Lung (tissue), 12 donors: Measurements from ENCODE around the gene PTGES2. TPM values are rescaled to one million over a fixed set of nuclear protein-coding genes. Genes with fewer than 3 reads are reported as not detected.

Experiments used
- ATAC-seq: fragments of 200-7000 bp; cut with Tn5 transposase; one replicate; pipeline ENCODE4 v1.9.1; 2020; ENCODE audit warnings: moderate number of reproducible peaks; ENCODE audit not compliant: insufficient read depth, low FRiP score
- DNase-seq, 3 donors: peaks; one replicate each; pipeline ENCODE4 v3.0.0-alpha.2; 2013 to 2017
- H3K27ac ChIP-seq, 2 donors: one replicate each; pipeline ENCODE4 v1.5.1; 2013; ENCODE audit warnings: mild to moderate bottlenecking in 2 of 2, moderate library complexity in 2 of 2, control low read depth in 1 of 2, inconsistent platforms in 1 of 2, low read depth in 1 of 2, low read length in 1 of 2
- H3K27me3 ChIP-seq, 3 donors: one replicate each; pipeline ENCODE4 v1.5.1; 2013; ENCODE audit warnings: low read length in 2 of 3; ENCODE audit not compliant: control insufficient read depth in 3 of 3, insufficient read depth in 3 of 3
- H3K36me3 ChIP-seq, 4 donors: one replicate each; pipeline ENCODE4 v1.5.1; 2013; ENCODE audit warnings: low read length in 4 of 4, mild to moderate bottlenecking in 1 of 4, moderate library complexity in 1 of 4; ENCODE audit not compliant: control insufficient read depth in 4 of 4, insufficient read depth in 4 of 4
- H3K4me1 ChIP-seq, 5 donors: one replicate each; pipeline ENCODE4 v1.5.1; 2013; ENCODE audit warnings: low read length in 5 of 5, mild to moderate bottlenecking in 2 of 5, moderate library complexity in 1 of 5; ENCODE audit not compliant: control insufficient read depth in 5 of 5, insufficient read depth in 5 of 5
- H3K4me3 ChIP-seq: one replicate; pipeline ENCODE4 v1.5.1; 2013; ENCODE audit warnings: mild to moderate bottlenecking, control low read depth, moderate library complexity
- H3K9ac ChIP-seq, 2 donors: one replicate each; pipeline ENCODE4 v1.5.1; 2013; ENCODE audit warnings: low read length in 2 of 2, control low read depth in 1 of 2; ENCODE audit not compliant: insufficient read depth in 1 of 2
- H3K9me3 ChIP-seq, 4 donors: one replicate each; pipeline ENCODE4 v1.5.1; 2013; ENCODE audit warnings: low read length in 3 of 4, mild to moderate bottlenecking in 1 of 4, moderate library complexity in 1 of 4; ENCODE audit not compliant: control insufficient read depth in 4 of 4, insufficient read depth in 3 of 4
- CTCF ChIP-seq: IDR thresholded peaks from 2 replicates; pipeline ENCODE4 v1.5.1; 2012; ENCODE audit warnings: mild to moderate bottlenecking; ENCODE audit errors: control extremely low read depth, extremely low read depth
- WGBS, 2 donors: extraction: QIAGEN DNeasy Blood & Tissue Kit; methylation state at CpG; one replicate each; pipeline ENCODE4 v1.1.7; 2013; 5-methylcytosine and 5-hydroxymethylcytosine counted together
- polyA plus RNA-seq, 2 donors: library from polyadenylated mRNA; stranded (reverse); fragments of 200-250 nt; gene quantifications; one replicate each; pipeline ENCODE4 v1.2.1, GENCODE V29; 2013
- total RNA-seq, 2 donors: library from RNA; depleted of rRNA in 1 of 2; stranded (reverse); fragments of >200 nt in 1 of 2; gene quantifications; one replicate each; pipeline ENCODE4 v1.2.1, GENCODE V29; 2014 to 2021
- donor health status: control.
- donor health status: control.
- donor health status: Bipolar disorder and iron deficiency.
- donor health status: healthy.
- donor health status: DM: yes; HTN: yes; CAD: no.

Gene PTGES2
- total and polyA plus RNA-seq, 4 donors, result 42.0 to 66.8 (median 54.7) TPM

- DNase-seq, result peak; percentile 98 to 100 (median 99)
- TF ChIP-seq CTCF, result no peak
- H3K36me3 ChIP-seq, result no peaks in the 10 kb centered on the region
- H3K4me1 ChIP-seq, result peaks cover 12 to 60% (median 26%) of the 10 kb centered on the region in 5 donors
- H3K4me3 ChIP-seq, result no peak overlapping the region
- no peaks in the 10 kb centered on the region for H3K9me3 ChIP-seq
- 20 to 23% methylated on average over 8 of the region's 8 CpGs for WGBS, 2 donors
- peak overlapping the region; percentile 90 to 95 for H3K27ac ChIP-seq
- H3K9ac ChIP-seq, result peak overlapping the region; percentile 71 to 95
- ATAC-seq, result peak; percentile 71
- H3K27me3 ChIP-seq, result no peaks in the 10 kb centered on the region
Measured at GRCh38 chr9:128094166-128094949, 33.2 kb downstream of the PTGES2 start.

- 58 to 85% methylated on average over 4 of the region's 4 CpGs for WGBS, 2 donors
- H3K4me1 ChIP-seq, result peaks cover 5 to 47% (median 28%) of the 10 kb centered on the region in 5 donors
- H3K4me3 ChIP-seq, result no peak overlapping the region
- H3K9ac ChIP-seq, result peak overlapping the region in 1 of 2 donors; percentile 69
- DNase-seq, result no peak
- ATAC-seq, result no peak
- H3K36me3 ChIP-seq, result no peaks in the 10 kb centered on the region
- H3K27ac ChIP-seq, result peak overlapping the region in 1 of 2 donors; percentile 95
- TF ChIP-seq CTCF, result no peak
- no peaks in the 10 kb centered on the region for H3K9me3 ChIP-seq
- no peaks in the 10 kb centered on the region for H3K27me3 ChIP-seq
Measured at GRCh38 chr9:128093011-128093410, 34.5 kb downstream of the PTGES2 start.

- Histone ChIP-seq H3K9me3 (no peaks in the 10 kb centered on the region), H3K4me1 (peaks cover 5 to 41% (median 25%) of the 10 kb centered on the region in 5 donors), H3K27me3 (no peaks in the 10 kb centered on the region), H3K4me3 (no peak overlapping the region), H3K27ac (peak overlapping the region in 1 of 2 donors; percentile 64), H3K36me3 (peaks cover 0 to 2% (median 0%) of the 10 kb centered on the region in 4 donors), H3K9ac (peak overlapping the region in 1 of 2 donors; percentile 34)
- TF ChIP-seq CTCF, result no peak
- 79 to 88% methylated on average over 16 of the region's 16 CpGs for WGBS, 2 donors
- DNase-seq, result no peak
- ATAC-seq, result no peak
Measured at GRCh38 chr9:128092199-128092977, 35.1 kb downstream of the PTGES2 start.
